Measurements from ENCODE around the gene ANKLE2.

DNA sequence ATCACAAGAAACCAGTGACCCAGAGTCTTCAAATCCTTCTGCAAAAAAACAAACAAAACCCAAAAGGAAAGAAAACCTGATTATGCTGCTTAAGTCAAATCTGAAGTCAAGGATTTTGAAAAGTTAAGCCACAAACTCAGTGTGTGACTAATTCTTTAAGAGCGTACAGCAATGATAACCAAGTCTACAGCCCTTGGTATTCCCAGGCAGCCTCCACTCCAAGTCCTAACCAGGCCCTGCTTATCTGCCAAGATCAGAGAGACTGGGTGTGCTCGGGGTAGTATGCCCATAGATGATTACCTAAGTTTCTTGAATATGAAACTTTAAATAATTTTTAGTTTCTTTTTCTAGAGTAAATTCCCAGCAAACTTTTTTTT lies 37.9 kb downstream of the ANKLE2 start:
- TF ChIP-seq POLR2A (IDR thresholded peaks at IDR 0.05; ENCODE audit: low read length) (no peak), GATA1 (IDR thresholded peaks at IDR 0.05; ENCODE audit: low read depth, low read length) (no peak)

Measured in erythroblast (primary cell).